PC-9 (cell line): ENCODE data around the gene SGK1. TPM values are rescaled to one million over a fixed set of nuclear protein-coding genes. Genes with fewer than 3 reads are reported as not detected.

Experiments
- BruUV-seq: library from RNA; stranded (reverse); fragments of 400-500 nt; replicated peaks from 2 replicates; lab custom pipeline; 2021; lab: Mats Ljungman, UMichigan
- CTCF ChIA-PET: fragments of 300-600 bp; sonication (Branson Sonifier 250); formaldehyde crosslinking; loops from one replicate; lab custom pipeline; 2022; ENCODE audit warnings: antibody characterized with exemption; lab: Charles Lee
- POLR2A ChIA-PET: fragments of 300-600 bp; sonication (Branson Sonifier 250); formaldehyde crosslinking; loops from one replicate; lab custom pipeline; 2022; ENCODE audit warnings: antibody characterized with exemption; ENCODE audit not compliant: unreplicated experiment; lab: Charles Lee
- DNase-seq, 2 experiments: peaks; one replicate each; pipeline versions ENCODE4 v3.0.0 to v3.0.0-alpha.2; 2015 to 2022; ENCODE audit warnings: mixed read lengths in 1 of 2
- H2AFZ ChIP-seq: fragments of 200-600 bp; sonication (generic); 2 replicates; pipeline ENCODE4 v1.8.1; 2017; ENCODE audit warnings: antibody characterized with exemption
- H3F3A ChIP-seq: fragments of 200-600 bp; sonication (generic); 2 replicates; pipeline ENCODE4 v1.8.1; 2017; ENCODE audit warnings: antibody characterized with exemption, mild to moderate bottlenecking, low read depth; ENCODE audit not compliant: insufficient read depth
- H3K27ac ChIP-seq: fragments of 200-600 bp; sonication (generic); 2 replicates; pipeline ENCODE4 v1.6.1; 2016; ENCODE audit warnings: mixed run types
- H3K27me3 ChIP-seq: fragments of 200-600 bp; sonication (generic); 2 replicates; pipeline ENCODE4 v1.6.1; 2016; ENCODE audit warnings: low read depth, mixed run types; ENCODE audit not compliant: insufficient read depth
- H3K36me3 ChIP-seq: fragments of 200-600 bp; sonication (generic); 2 replicates; pipeline ENCODE4 v1.6.1; 2016; ENCODE audit warnings: low read depth, mixed run types
- H3K4me1 ChIP-seq: fragments of 200-600 bp; sonication (generic); replicated peaks from 2 replicates; pipeline ENCODE4 v1.6.1; 2016; ENCODE audit warnings: mixed run types; ENCODE audit not compliant: insufficient read depth
- H3K4me2 ChIP-seq: fragments of 200-600 bp; sonication (generic); 2 replicates; pipeline ENCODE4 v1.6.1; 2017; ENCODE audit warnings: mixed run types
- H3K4me3 ChIP-seq: fragments of 200-600 bp; sonication (generic); 2 replicates; pipeline ENCODE4 v1.6.1; 2016; ENCODE audit warnings: mixed run types
- H3K79me2 ChIP-seq: fragments of 200-600 bp; sonication (generic); 2 replicates; pipeline ENCODE4 v1.6.1; 2017; ENCODE audit warnings: low read depth, mixed run types
- H3K9me2 ChIP-seq: fragments of 200-600 bp; sonication (generic); 2 replicates; pipeline ENCODE4 v1.8.1; 2017; ENCODE audit warnings: mild to moderate bottlenecking; ENCODE audit not compliant: insufficient read depth
- H3K9me3 ChIP-seq: fragments of 200-600 bp; sonication (generic); 2 replicates; pipeline ENCODE4 v1.8.1; 2016; ENCODE audit warnings: low read depth; ENCODE audit not compliant: insufficient read depth
- H4K20me1 ChIP-seq: fragments of 200-600 bp; sonication (generic); 2 replicates; pipeline ENCODE4 v1.8.1; 2017; ENCODE audit not compliant: insufficient read depth
- EZH2 ChIP-seq: fragments of 200-600 bp; sonication (generic); IDR thresholded peaks from 2 replicates; pipeline ENCODE4 v1.8.0; 2017; ENCODE audit warnings: antibody characterized with exemption, low read depth
- intact Hi-C: fragments of 100-400 bp; cut with micrococcal nuclease; formaldehyde crosslinking; loops from one replicate; pipeline ENCODE4 v1.10.0; 2022; ENCODE audit not compliant: unreplicated experiment
- total RNA-seq: library from RNA; stranded (reverse); gene quantifications from 2 replicates; pipeline ENCODE4 v1.2.3, GENCODE V29; 2021
- TF ChIP-seq, protein P1 (sequence below): fragments of 200-600 bp; sonication (generic); conservative IDR thresholded peaks from 2 replicates; pipeline ENCODE4 v1.6.1; 2017; ENCODE audit warnings: mixed run types, antibody characterized with exemption, mild to moderate bottlenecking, moderate library complexity

Gene SGK1
- total RNA-seq, 1 experiment from 2014 or later: 11.3 TPM

DNA sequence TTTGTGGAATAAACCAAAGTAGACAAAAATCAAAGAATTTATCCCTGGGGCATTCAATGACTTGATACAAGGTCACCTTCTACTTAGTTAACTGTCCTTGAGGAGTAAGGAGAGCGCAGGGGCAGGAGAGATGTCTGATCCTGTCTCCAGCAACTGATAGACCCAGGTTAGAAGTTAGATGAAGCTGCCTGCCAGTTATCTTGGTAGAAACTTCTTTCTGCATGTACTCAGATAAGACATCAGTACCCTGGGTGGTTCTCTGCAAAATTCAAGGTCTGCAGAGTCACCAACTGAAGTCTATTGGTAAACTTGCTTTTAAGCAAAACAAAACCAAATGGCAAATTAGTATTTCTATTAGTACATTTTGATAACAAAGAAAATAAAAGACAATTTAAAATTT, 2.7 kb downstream of the SGK1 start:
- no peaks in the 10 kb centered on the region for H3F3A ChIP-seq
- no peaks in the 10 kb centered on the region for H3K79me2 ChIP-seq
- H3K36me3 ChIP-seq: no peaks in the 10 kb centered on the region
- ChIA-PET CTCF (no interaction called here), POLR2A (interaction anchor here (0.6 kb wide), 1 partner anchor 38 kb away, joined by 6 read pairs; no protein-coding TSS in a partner anchor)
- intact Hi-C loops: no loop called here
- H3K4me1 ChIP-seq: no peaks in the 10 kb centered on the region
- no peak overlapping the region for H3K4me2 ChIP-seq
- no peaks in the 10 kb centered on the region for H3K27me3 ChIP-seq
- no peak overlapping the region for H3K4me3 ChIP-seq
- no peak overlapping the region for H2AFZ ChIP-seq
- BruUV-seq: no TSS peak
- no peak overlapping the region for H3K27ac ChIP-seq
- no peaks in the 10 kb centered on the region for H4K20me1 ChIP-seq
- H3K9me2 ChIP-seq: no peaks in the 10 kb centered on the region
- TF ChIP-seq, protein P1, sequence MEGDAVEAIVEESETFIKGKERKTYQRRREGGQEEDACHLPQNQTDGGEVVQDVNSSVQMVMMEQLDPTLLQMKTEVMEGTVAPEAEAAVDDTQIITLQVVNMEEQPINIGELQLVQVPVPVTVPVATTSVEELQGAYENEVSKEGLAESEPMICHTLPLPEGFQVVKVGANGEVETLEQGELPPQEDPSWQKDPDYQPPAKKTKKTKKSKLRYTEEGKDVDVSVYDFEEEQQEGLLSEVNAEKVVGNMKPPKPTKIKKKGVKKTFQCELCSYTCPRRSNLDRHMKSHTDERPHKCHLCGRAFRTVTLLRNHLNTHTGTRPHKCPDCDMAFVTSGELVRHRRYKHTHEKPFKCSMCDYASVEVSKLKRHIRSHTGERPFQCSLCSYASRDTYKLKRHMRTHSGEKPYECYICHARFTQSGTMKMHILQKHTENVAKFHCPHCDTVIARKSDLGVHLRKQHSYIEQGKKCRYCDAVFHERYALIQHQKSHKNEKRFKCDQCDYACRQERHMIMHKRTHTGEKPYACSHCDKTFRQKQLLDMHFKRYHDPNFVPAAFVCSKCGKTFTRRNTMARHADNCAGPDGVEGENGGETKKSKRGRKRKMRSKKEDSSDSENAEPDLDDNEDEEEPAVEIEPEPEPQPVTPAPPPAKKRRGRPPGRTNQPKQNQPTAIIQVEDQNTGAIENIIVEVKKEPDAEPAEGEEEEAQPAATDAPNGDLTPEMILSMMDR: no peak
- no peak for TF ChIP-seq EZH2
- no peaks in the 10 kb centered on the region for H3K9me3 ChIP-seq
- no peak for DNase-seq

- Histone ChIP-seq H3K27me3 (no peaks in the 10 kb centered on the region), H3K9me3 (no peaks in the 10 kb centered on the region), H3K4me1 (no peaks in the 10 kb centered on the region), H3K4me2 (no peak overlapping the region), H2AFZ (no peak overlapping the region), H3K27ac (no peak overlapping the region), H4K20me1 (no peaks in the 10 kb centered on the region), H3K9me2 (no peaks in the 10 kb centered on the region), H3K4me3 (no peak overlapping the region), H3K79me2 (no peaks in the 10 kb centered on the region), H3F3A (no peaks in the 10 kb centered on the region), H3K36me3 (no peaks in the 10 kb centered on the region)
- ChIA-PET POLR2A (no interaction called here), CTCF (no interaction called here)
- intact Hi-C loops: no loop called here
- BruUV-seq: no TSS peak
- DNase-seq: no peak
- TF ChIP-seq, protein P1: no peak
- no peak for TF ChIP-seq EZH2
Measured at GRCh38 chr6:134314006-134314821, 3.7 kb downstream of the SGK1 start.

DNA sequence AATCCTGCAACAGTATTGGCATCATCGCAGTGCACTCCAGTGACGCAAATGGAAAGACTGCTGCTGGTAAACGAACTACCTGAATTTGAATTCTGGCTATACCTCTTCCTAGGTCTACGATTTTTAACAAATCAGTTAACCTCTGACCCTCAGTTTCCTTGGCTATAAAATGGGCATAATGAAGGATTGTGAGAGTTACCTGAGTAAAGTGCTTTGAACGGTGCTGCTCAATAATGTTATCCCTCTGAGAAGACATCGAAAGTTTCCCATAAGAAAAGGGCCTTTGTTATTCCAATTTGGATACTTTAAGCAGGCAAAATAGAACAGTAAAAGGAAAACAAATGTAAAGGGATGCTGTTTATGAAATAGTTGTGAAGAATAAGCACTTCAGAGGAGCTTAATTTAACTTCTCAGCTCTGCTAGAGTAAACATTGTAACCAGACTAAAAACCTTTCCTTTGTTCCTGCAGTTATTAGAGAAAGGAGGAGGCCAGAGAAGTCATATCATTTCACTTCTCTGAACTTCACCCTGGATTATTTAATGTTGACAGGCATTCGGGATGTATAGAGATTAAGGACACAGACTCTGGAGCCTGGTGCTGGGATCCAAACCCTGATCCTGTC, 5.8 kb downstream of the SGK1 start:
- H3F3A ChIP-seq: no peaks in the 10 kb centered on the region
- no peaks in the 10 kb centered on the region for H3K36me3 ChIP-seq
- H3K9me3 ChIP-seq: no peaks in the 10 kb centered on the region
- no peaks in the 10 kb centered on the region for H3K4me1 ChIP-seq
- H2AFZ ChIP-seq: no peak overlapping the region
- no peak for DNase-seq
- H3K9me2 ChIP-seq: no peaks in the 10 kb centered on the region
- H4K20me1 ChIP-seq: no peaks in the 10 kb centered on the region
- intact Hi-C loops: no loop called here
- H3K79me2 ChIP-seq: no peaks in the 10 kb centered on the region
- no peak for TF ChIP-seq EZH2
- TF ChIP-seq, protein P1: no peak
- H3K27ac ChIP-seq: no peak overlapping the region
- CTCF ChIA-PET: no interaction called here
- POLR2A ChIA-PET: no interaction called here
- no peaks in the 10 kb centered on the region for H3K27me3 ChIP-seq
- no TSS peak for BruUV-seq
- H3K4me3 ChIP-seq: no peak overlapping the region
- no peak overlapping the region for H3K4me2 ChIP-seq
